GDM1 (cell line): ENCODE measurements around the gene APOL1.
A peak's percentile ranks its signal among the peaks of the same experiment; 100 is the strongest.
"Not testable (repeated sequence)": the region's sequence is repeated elsewhere in the genome, so short reads cannot be mapped to it uniquely, and the experiment has no call there.

Experiments
- DNase-seq: peaks from one replicate; lab custom pipeline; 2025; lab: John Stamatoyannopoulos, UW

The APOL1 gene

DNA sequence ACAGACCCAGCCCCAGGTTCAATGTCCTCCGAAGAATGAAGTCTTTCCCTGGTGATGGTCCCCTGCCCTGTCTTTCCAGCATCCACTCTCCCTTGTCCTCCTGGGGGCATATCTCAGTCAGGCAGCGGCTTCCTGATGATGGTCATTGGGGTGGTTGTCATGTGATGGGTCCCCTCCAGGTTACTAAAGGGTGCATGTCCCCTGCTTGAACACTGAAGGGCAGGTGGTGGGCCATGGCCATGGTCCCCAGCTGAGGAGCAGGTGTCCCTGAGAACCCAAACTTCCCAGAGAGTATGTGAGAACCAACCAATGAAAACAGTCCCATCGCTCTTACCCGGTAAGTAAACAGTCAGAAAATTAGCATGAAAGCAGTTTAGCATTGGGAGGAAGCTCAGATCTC, 14.1 kb downstream of the APOL1 start:
- DNase-seq = no peak

GRCh38 chr22:36267896-36268485, 15.1 kb downstream of the APOL1 start:
- no peak for DNase-seq

GRCh38 chr22:36271231-36271630, 18.3 kb downstream of the APOL1 start:
- DNase-seq = not testable (repeated sequence)

DNA sequence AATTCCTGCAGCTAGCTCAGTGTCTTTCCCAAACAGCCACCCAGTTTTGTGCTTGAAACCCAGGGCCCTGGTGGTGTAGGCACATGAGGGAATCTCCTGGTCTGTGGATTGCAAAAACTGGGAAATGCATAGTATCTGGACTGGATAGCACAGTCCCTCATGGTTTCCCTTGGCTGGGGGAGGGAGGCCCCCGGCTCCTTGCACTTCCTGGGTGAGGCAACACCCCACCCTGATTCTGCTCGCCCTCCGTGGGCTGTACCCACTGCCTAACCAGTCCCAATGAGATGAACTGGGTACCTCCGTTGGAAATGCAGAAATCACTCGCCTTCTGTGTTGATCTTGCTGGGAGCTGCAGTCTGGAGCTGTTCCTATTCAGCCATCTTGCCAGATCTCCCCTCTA, 19.0 kb downstream of the APOL1 start:
- not testable (repeated sequence) for DNase-seq

- no peak for DNase-seq
Observed at GRCh38 chr22:36274531-36274930, 21.6 kb downstream of the APOL1 start.

DNA sequence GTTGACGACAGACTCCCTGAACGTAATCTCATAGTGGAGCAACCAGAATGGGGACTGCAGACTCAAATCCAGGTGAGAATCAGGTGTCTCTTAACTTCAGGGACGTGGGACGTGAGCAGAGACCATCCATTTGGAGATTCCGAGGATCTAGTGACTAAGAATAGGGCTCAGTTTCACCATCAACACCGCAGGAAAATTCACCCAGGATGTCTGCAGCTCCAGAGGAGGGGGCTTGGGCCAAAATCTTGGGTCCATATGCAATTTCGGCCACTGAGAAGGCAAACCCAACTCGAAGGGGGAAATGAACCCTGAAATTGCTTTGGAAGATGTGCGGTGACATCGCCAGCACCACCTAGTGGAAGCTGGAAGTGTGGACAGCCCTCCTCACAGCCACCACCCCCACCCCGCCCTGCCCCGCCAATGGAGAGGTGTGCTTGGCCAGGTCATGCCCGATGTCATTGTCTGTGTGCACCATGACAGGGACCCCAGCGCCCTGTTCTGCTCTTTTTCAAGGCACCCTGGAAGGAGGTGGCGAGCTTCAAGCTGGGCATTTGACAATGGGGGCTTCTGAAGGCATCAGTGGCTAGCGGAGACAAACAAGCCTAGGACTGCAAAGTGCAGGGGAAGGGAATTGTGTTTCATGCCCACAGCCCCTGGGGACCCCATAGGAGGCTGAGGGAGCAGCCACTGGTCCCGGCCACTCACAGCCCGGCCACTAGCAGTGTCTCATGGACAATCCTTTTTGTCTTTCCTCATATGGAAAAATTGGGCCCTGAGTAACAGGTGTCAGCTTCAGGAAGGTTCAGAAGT, 24.8 kb downstream of the APOL1 start:
- peak; percentile 32 for DNase-seq

- no peak for DNase-seq
Observed at GRCh38 chr22:36279219-36279666, 26.3 kb downstream of the APOL1 start.

- no peak for DNase-seq
Observed at GRCh38 chr22:36280379-36280778, 27.4 kb downstream of the APOL1 start.

DNA sequence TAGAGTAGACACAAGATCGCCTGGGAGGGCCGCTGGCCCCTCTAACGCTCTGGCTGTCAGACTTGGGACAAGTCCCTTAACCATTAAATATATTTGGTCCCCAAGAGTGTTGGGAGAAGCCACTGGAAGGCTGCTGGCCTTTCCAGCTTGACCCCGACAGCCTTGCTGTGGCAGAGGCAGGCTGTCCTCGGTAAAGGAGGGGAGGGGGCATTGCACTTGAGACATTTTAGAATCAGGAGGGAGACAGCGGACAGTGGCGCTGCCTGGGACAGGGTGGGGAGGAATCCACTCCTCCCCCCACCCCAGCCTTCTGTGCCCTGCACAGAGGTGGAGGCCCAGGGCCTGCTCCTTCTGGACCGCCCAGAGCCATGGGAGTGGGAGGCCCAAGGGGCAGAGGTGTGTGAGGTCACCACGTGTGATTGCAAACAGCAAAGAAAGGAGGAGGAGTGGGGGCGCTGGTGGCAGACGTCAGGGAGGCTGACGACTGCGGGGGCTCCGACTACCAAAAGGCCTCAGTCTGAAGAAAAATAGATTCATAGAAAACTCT, 28.9 kb downstream of the APOL1 start:
- DNase-seq = no peak

DNA sequence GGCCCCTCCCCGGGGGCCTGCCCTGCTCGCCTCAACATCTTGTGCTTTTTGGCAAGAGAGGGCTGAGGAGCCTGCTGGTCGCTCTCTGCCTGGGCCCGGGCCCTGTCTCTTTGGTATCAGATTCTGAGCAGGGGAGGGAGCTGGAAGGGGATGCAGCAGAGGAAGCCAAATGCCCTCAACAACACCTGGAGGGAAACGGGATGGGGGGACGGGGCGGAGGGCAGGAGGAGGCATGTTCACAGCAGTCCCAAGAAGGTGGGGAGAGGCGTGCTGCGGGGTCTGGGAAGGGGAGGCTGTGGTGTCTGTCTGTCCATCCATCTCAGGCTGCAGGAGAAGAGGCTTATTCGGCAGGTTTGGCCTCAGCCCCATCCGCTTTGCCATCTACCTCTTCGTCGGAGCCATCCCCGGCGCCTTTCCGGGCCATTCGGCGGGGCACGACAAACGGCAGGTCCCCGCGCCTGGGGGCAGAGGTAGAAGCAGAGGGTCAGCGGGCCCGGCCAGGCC, 29.4 kb downstream of the APOL1 start:
- no peak for DNase-seq

GRCh38 chr22:36284171-36284571, 31.2 kb downstream of the APOL1 start:
- no peak for DNase-seq

GRCh38 chr22:36285017-36285416, 32.1 kb downstream of the APOL1 start:
- no peak for DNase-seq

DNA sequence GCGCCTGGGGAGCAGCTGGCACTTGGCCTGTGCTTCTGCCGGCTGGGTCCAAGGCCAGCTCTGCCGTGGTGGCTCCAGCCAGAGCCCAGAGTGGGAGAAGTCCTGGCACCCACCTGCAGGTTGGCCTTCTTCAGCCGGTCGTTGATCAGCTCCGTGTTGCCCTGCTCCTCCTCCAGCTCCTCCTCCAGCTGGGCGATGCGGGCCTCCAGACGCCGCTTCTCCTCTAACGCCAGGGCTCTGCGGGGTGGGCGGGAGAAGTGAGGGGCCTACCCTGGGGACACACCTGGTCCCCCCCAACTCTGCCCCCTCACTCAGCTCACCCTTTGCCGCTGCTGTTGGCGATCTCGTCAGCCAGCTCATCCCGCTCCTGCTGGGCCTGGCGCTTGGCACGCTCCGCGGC, 32.6 kb downstream of the APOL1 start:
- no peak for DNase-seq

GRCh38 chr22:36286096-36286957, 33.4 kb downstream of the APOL1 start:
- DNase-seq = peak; percentile 15

- DNase-seq = no peak
Observed at GRCh38 chr22:36287881-36288515, 35.1 kb downstream of the APOL1 start.

- no peak for DNase-seq
Observed at GRCh38 chr22:36288571-36289405, 35.9 kb downstream of the APOL1 start.

DNA sequence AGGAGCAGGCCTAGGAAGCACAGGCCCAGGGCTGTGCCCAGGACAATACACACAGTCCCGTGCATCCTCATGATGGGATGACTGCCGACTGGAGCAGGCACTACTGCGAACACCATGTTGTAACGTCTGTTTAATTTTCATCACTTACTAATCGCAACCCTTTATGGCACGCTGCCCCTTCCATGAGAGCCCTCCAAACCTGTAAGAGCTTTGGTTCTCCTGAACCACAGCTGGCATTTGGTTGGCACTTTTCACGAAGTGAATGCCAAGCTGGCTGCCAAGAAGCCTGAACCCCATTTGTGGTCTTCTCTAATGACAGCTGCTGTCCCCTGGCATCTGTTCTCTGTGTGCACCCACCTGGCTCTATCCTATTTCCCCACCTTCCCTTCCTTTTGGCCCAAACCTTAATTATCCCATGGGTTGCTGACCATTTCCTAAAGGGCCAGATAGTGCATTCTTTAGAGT, 36.5 kb downstream of the APOL1 start:
- no peak for DNase-seq

- DNase-seq = not testable (repeated sequence)
Observed at GRCh38 chr22:36289948-36290371, 37.0 kb downstream of the APOL1 start.

- DNase-seq = not testable (repeated sequence)
Observed at GRCh38 chr22:36290391-36291075, 37.6 kb downstream of the APOL1 start.
